Measurements from ENCODE around the gene YARS1.
A peak's percentile ranks its signal among the peaks of the same experiment; 100 is the strongest.

The YARS1 gene

GRCh38 chr1:32741413-32742198, 75.6 kb downstream of the YARS1 start:
- DNase-seq: peak; percentile 40

GRCh38 chr1:32741059-32741412, 76.1 kb downstream of the YARS1 start:
- no peak for DNase-seq

GRCh38 chr1:32736812-32737791, 80.1 kb downstream of the YARS1 start:
- DNase-seq: no peak

- DNase-seq: no peak
Measured at GRCh38 chr1:32733582-32734321, 83.4 kb downstream of the YARS1 start.

GRCh38 chr1:32729254-32730046, 87.7 kb downstream of the YARS1 start:
- no peak for DNase-seq

- no peak for DNase-seq
Measured at GRCh38 chr1:32728413-32729077, 88.6 kb downstream of the YARS1 start.

- no peak for DNase-seq
Measured at GRCh38 chr1:32727876-32728275, 89.3 kb downstream of the YARS1 start.

GRCh38 chr1:32725615-32725982, 91.6 kb downstream of the YARS1 start:
- DNase-seq: no peak
